WTC11 (cell line): ENCODE results near the gene LMCD1. TPM values are rescaled to one million over a fixed set of nuclear protein-coding genes. Genes with fewer than 3 reads are reported as not detected.

Source experiments
- ATAC-seq: fragments of 200-7000 bp; cut with Tn5 transposase; 2 replicates; pipeline ENCODE4 v1.10.0; 2021; ENCODE audit warnings: mild to moderate bottlenecking, moderate library complexity
- CTCF ChIA-PET: fragments of 300-600 bp; sonication (Branson Sonifier 250); formaldehyde crosslinking; loops from one replicate; lab custom pipeline; 2021; ENCODE audit warnings: antibody characterized with exemption; lab: Charles Lee
- POLR2A ChIA-PET: fragments of 350-600 bp; sonication (Branson Sonifier 250); formaldehyde crosslinking; loops from one replicate; lab custom pipeline; 2021; ENCODE audit warnings: antibody characterized with exemption; lab: Charles Lee
- DNase-seq: peaks from one replicate; pipeline ENCODE4 v3.0.0; 2021; ENCODE audit warnings: low spot score
- H3K27ac Mint-ChIP-seq: 2 replicates; pipeline ENCODE4 v1.8.0; 2021; ENCODE audit warnings: mixed read lengths
- H3K27me3 Mint-ChIP-seq: 2 replicates; pipeline ENCODE4 v1.8.0; 2021; ENCODE audit warnings: low read depth, mild to moderate bottlenecking, moderate library complexity, mixed read lengths
- H3K36me3 Mint-ChIP-seq: 2 replicates; pipeline ENCODE4 v1.8.0; 2021; ENCODE audit warnings: mixed read lengths
- H3K4me1 Mint-ChIP-seq: 2 replicates; pipeline ENCODE4 v1.8.0; 2022; ENCODE audit warnings: mixed read lengths
- H3K4me3 Mint-ChIP-seq: 2 replicates; pipeline ENCODE4 v1.8.0; 2021; ENCODE audit warnings: mild to moderate bottlenecking, moderate library complexity, mixed read lengths
- H3K9me3 Mint-ChIP-seq: 2 replicates; pipeline ENCODE4 v1.8.0; 2021; ENCODE audit warnings: mixed read lengths
- AFF4 ChIP-seq: sonication (generic); formaldehyde crosslinking; IDR thresholded peaks from 2 replicates; pipeline ENCODE4 v1.8.1; 2023; ENCODE audit warnings: mild to moderate bottlenecking, missing genetic modification reagents, borderline replicate concordance
- ATF2 ChIP-seq: sonication (generic); formaldehyde crosslinking; IDR thresholded peaks from 2 replicates; pipeline ENCODE4 v1.8.1; 2022; ENCODE audit warnings: low read depth, missing genetic modification reagents, borderline replicate concordance
- CBFB ChIP-seq: sonication (generic); formaldehyde crosslinking; IDR thresholded peaks from 2 replicates; pipeline ENCODE4 v1.8.1; 2022; ENCODE audit warnings: mild to moderate bottlenecking, low read depth, missing genetic modification reagents
- CREM ChIP-seq: sonication (generic); formaldehyde crosslinking; IDR thresholded peaks from 2 replicates; pipeline ENCODE4 v1.8.1; 2022; ENCODE audit warnings: mild to moderate bottlenecking, missing genetic modification reagents, moderate library complexity
- ETV6 ChIP-seq: sonication (generic); formaldehyde crosslinking; IDR thresholded peaks from 2 replicates; pipeline ENCODE4 v1.8.1; 2022; ENCODE audit warnings: mild to moderate bottlenecking, missing genetic modification reagents
- GABPB1 ChIP-seq: sonication (generic); formaldehyde crosslinking; IDR thresholded peaks from 2 replicates; pipeline ENCODE4 v1.8.1; 2023; ENCODE audit warnings: mild to moderate bottlenecking, missing genetic modification reagents
- GRHL2 ChIP-seq: fragments of 250-450 bp; sonication (Bioruptor Pico); IDR thresholded peaks from 2 replicates; pipeline ENCODE4 v1.8.0; 2022; ENCODE audit warnings: mild to moderate bottlenecking, moderate library complexity; ENCODE audit not compliant: insufficient replicate concordance, severe bottlenecking
- JAZF1 ChIP-seq: fragments of 250-450 bp; sonication (Bioruptor Pico); IDR thresholded peaks from 2 replicates; pipeline ENCODE4 v1.9.0; 2021; ENCODE audit warnings: moderate library complexity, mild to moderate bottlenecking, inconsistent platforms
- MYBL2 ChIP-seq: sonication (generic); formaldehyde crosslinking; IDR thresholded peaks from 2 replicates; pipeline ENCODE4 v1.8.1; 2023; ENCODE audit warnings: mild to moderate bottlenecking, moderate library complexity, missing genetic modification reagents
- NFATC4 ChIP-seq: fragments of 250-450 bp; sonication (Bioruptor Pico); IDR thresholded peaks from 2 replicates; pipeline ENCODE4 v1.9.0; 2021; ENCODE audit warnings: mild to moderate bottlenecking
- PREB ChIP-seq: sonication (generic); formaldehyde crosslinking; IDR thresholded peaks from 2 replicates; pipeline ENCODE4 v1.8.1; 2022; ENCODE audit warnings: mild to moderate bottlenecking, missing genetic modification reagents, moderate library complexity, borderline replicate concordance
- PRRX2 ChIP-seq: fragments of 250-450 bp; sonication (Bioruptor Pico); IDR thresholded peaks from 2 replicates; pipeline ENCODE4 v1.8.0; 2021; ENCODE audit warnings: mild to moderate bottlenecking
- ZBTB43 ChIP-seq: sonication (generic); formaldehyde crosslinking; IDR thresholded peaks from 2 replicates; pipeline ENCODE4 v1.8.1; 2023; ENCODE audit warnings: mild to moderate bottlenecking, missing genetic modification reagents
- ZNF121 ChIP-seq: sonication (generic); formaldehyde crosslinking; IDR thresholded peaks from 2 replicates; pipeline ENCODE4 v1.8.0; 2023; ENCODE audit warnings: missing genetic modification reagents
- ZNF219 ChIP-seq: sonication (generic); formaldehyde crosslinking; IDR thresholded peaks from 2 replicates; pipeline ENCODE4 v1.8.0; 2023; ENCODE audit warnings: missing genetic modification reagents, mild to moderate bottlenecking, borderline replicate concordance
- ZNF532 ChIP-seq: fragments of 250-450 bp; sonication (Bioruptor Pico); IDR thresholded peaks from 2 replicates; pipeline ENCODE4 v1.9.0; 2021; ENCODE audit warnings: mild to moderate bottlenecking, borderline replicate concordance
- total RNA-seq: library from RNA; stranded (reverse); gene quantifications from 3 replicates; pipeline ENCODE4 v1.2.3, GENCODE V29; 2021

LMCD1 gene
- total RNA-seq, 1 experiment from 2014 or later = 12.5 TPM

GRCh38 chr3:8466526-8466925 lies 35.1 kb upstream of the LMCD1 start:
- Mint-ChIP-seq H3K36me3 (no peaks in the 10 kb centered on the region), H3K9me3 (no peaks in the 10 kb centered on the region)
- CTCF ChIA-PET = no interaction called here

More at GRCh38 chr3:8466526-8466925, 35.1 kb upstream of the LMCD1 start:
- ATAC-seq (no peak), DNase-seq (no peak)
- H3K27me3 Mint-ChIP-seq = peaks cover 2% of the 10 kb centered on the region; the same call in 1 of the 2 replicates
- H3K4me3 Mint-ChIP-seq = no peak overlapping the region
- no peak for TF ChIP-seq ZBTB43
- no peak for TF ChIP-seq NFATC4 (CRISPR knock-in tag)
- no peak for TF ChIP-seq GRHL2 (CRISPR knock-in tag)
- no peak for TF ChIP-seq ATF2 (CRISPR knock-in tag)
- TF ChIP-seq PRRX2 = no peak
- no peak for TF ChIP-seq ZNF532
- TF ChIP-seq CREM (CRISPR knock-in tag) = no peak
- TF ChIP-seq PREB = no peak
- no peak for TF ChIP-seq ZNF219 (CRISPR knock-in tag)
- TF ChIP-seq MYBL2 (CRISPR knock-in tag) = no peak
- TF ChIP-seq ETV6 (CRISPR knock-in tag) = no peak
- no peak for TF ChIP-seq ZNF121 (CRISPR knock-in tag)
- no peak for TF ChIP-seq GABPB1 (CRISPR knock-in tag)
- no peak for TF ChIP-seq CBFB (CRISPR knock-in tag)
- no peak for TF ChIP-seq JAZF1
- no peak for TF ChIP-seq AFF4 (CRISPR knock-in tag)
- POLR2A ChIA-PET = no interaction called here
- H3K4me1 Mint-ChIP-seq = no peaks in the 10 kb centered on the region
- H3K27ac Mint-ChIP-seq = no peak overlapping the region
